ENCODE measurements around the gene OTUB2.

OTUB2 gene

DNA sequence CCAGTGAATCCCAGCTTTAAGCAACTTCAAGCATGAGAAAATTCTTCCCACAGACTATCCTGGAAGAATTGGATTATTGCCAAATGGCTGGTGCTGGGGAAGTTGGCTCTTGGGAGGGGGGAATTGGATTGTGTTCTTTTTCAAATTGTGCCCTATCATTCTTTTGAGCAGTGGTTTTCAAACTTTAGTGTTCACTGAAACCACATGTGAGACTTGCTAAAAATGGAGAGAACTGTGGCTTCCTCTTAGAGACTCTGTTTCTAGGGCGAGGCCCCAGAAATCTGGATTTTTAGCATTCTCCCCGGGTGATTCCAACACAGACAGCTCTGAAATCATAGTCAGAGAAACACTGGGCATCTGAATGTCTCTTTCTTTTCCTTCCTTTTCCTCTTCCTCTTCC is 14.3 kb upstream of the OTUB2 start:
- DNase-seq, result no peak
- no peaks in the 10 kb centered on the region for H3K36me3 ChIP-seq
- no peaks in the 10 kb centered on the region for H3K27me3 ChIP-seq (ENCODE audit: insufficient read depth, low read depth, severe bottlenecking)
- no peak overlapping the region for H3K27ac ChIP-seq
- TF ChIP-seq, protein P1, sequence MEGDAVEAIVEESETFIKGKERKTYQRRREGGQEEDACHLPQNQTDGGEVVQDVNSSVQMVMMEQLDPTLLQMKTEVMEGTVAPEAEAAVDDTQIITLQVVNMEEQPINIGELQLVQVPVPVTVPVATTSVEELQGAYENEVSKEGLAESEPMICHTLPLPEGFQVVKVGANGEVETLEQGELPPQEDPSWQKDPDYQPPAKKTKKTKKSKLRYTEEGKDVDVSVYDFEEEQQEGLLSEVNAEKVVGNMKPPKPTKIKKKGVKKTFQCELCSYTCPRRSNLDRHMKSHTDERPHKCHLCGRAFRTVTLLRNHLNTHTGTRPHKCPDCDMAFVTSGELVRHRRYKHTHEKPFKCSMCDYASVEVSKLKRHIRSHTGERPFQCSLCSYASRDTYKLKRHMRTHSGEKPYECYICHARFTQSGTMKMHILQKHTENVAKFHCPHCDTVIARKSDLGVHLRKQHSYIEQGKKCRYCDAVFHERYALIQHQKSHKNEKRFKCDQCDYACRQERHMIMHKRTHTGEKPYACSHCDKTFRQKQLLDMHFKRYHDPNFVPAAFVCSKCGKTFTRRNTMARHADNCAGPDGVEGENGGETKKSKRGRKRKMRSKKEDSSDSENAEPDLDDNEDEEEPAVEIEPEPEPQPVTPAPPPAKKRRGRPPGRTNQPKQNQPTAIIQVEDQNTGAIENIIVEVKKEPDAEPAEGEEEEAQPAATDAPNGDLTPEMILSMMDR (IDR thresholded peaks at IDR 0.05; ENCODE audit: low read depth, low read length), result no peak
- no peaks in the 10 kb centered on the region for H3K9me3 ChIP-seq (ENCODE audit: severe bottlenecking)
- H3K4me3 ChIP-seq (ENCODE audit: low read depth, low read length), result no peak overlapping the region

DNA sequence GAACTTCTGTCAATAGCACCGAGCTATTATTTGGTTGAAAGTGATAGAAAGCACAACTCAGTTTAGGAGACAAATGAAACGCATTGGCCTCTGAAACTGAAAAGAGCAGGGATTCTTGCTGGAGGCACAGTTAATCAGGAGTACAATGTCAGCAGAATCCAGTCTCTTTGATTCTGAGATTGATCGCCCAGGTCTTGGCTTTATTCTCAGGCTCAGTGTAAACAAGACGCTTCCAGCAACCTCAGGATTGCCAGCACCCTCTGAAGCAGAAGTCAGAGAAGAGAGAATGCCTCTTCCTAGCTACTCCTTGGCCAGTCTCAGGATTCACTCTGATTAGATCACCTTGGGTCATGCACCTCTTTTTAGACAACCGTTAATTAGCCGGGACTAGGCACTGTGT is 11.8 kb upstream of the OTUB2 start:
- no peaks in the 10 kb centered on the region for H3K27me3 ChIP-seq (ENCODE audit: insufficient read depth, low read depth, severe bottlenecking)
- TF ChIP-seq, protein P1 (IDR thresholded peaks at IDR 0.05; ENCODE audit: low read depth, low read length), result no peak
- H3K9me3 ChIP-seq (ENCODE audit: severe bottlenecking), result no peaks in the 10 kb centered on the region
- H3K4me3 ChIP-seq (ENCODE audit: low read depth, low read length), result no peak overlapping the region
- DNase-seq, result no peak
- H3K36me3 ChIP-seq, result no peaks in the 10 kb centered on the region
- no peak overlapping the region for H3K27ac ChIP-seq

DNA sequence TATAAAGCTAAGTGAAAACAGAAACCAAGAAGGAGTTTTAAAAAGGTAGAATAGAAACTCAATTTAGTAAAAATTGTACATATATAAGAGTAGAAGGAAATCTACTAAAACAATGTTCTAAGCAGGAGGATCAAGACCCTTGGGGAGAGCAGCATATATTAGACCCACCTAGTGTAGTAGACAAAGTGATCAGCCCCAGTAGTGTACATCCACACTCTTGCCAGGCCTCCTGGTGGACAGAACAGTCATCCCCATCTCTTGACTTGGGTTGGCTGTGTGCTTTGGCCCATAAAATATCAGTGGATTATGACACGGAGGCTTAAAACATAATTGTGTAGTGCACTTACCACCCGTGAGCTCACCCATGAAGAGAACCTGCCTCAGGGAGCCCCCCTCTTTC is 10.9 kb upstream of the OTUB2 start:
- no peaks in the 10 kb centered on the region for H3K9me3 ChIP-seq (ENCODE audit: severe bottlenecking)
- no peak for DNase-seq
- H3K4me3 ChIP-seq (ENCODE audit: low read depth, low read length), result no peak overlapping the region
- TF ChIP-seq, protein P1 (IDR thresholded peaks at IDR 0.05; ENCODE audit: low read depth, low read length), result no peak
- no peaks in the 10 kb centered on the region for H3K36me3 ChIP-seq
- no peak overlapping the region for H3K27ac ChIP-seq
- no peaks in the 10 kb centered on the region for H3K27me3 ChIP-seq (ENCODE audit: insufficient read depth, low read depth, severe bottlenecking)

DNA sequence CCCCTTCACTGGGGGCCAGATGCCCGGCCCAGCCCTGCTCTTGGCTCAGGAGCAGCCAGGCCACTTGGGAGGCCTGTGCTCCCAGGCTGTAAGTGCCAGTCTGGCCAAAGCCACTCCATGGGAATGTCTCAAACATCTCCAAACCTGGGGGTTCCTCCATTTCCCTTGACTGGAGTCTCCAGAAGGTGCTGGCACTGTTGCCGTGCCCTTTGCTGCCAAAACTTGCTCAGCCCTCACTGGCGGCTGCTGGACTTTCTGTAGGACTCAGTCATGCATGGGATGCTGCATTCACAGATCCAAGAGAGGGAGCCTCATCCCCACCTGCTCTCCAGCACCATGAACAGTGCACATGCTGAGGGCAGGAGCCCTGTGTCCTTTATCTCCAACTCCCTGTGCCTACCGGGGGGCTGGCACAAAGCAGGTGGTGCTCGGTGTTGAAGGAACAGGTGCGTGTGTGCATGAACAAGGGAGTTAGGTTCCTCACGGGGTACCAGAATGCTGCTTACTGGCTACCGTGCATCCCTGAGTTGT is 9.6 kb upstream of the OTUB2 start:
- Histone ChIP-seq H3K9me3 (ENCODE audit: severe bottlenecking) (no peaks in the 10 kb centered on the region), H3K36me3 (no peaks in the 10 kb centered on the region), H3K27ac (no peak overlapping the region), H3K4me3 (ENCODE audit: low read depth, low read length) (no peak overlapping the region), H3K27me3 (ENCODE audit: insufficient read depth, low read depth, severe bottlenecking) (no peaks in the 10 kb centered on the region)
- TF ChIP-seq, protein P1 (IDR thresholded peaks at IDR 0.05; ENCODE audit: low read depth, low read length), result no peak
- no peak for DNase-seq

DNA sequence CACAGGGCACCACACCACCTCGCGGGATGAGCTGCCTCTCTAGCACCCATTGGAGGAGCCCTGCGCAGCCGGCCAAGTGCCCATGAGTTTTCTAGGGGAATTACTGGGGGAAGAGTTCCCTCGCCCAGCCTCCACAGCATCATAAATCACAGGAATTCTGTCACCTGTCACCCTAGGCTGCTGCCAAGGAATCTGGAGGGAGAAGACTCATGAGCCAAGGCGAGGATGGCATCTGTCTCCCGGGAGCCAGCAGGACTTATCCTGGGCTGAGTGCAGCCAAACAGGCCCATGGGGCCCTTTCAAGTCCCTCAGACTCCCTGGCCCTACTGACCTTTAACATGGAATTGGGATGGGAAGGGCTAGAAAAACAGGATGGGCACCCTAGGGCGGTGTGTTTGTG is 7.8 kb upstream of the OTUB2 start:
- Histone ChIP-seq H3K36me3 (no peaks in the 10 kb centered on the region), H3K9me3 (ENCODE audit: severe bottlenecking) (no peaks in the 10 kb centered on the region), H3K27me3 (ENCODE audit: insufficient read depth, low read depth, severe bottlenecking) (no peaks in the 10 kb centered on the region), H3K4me3 (ENCODE audit: low read depth, low read length) (no peak overlapping the region), H3K27ac (no peak overlapping the region)
- TF ChIP-seq, protein P1 (IDR thresholded peaks at IDR 0.05; ENCODE audit: low read depth, low read length), result no peak
- no peak for DNase-seq

DNA sequence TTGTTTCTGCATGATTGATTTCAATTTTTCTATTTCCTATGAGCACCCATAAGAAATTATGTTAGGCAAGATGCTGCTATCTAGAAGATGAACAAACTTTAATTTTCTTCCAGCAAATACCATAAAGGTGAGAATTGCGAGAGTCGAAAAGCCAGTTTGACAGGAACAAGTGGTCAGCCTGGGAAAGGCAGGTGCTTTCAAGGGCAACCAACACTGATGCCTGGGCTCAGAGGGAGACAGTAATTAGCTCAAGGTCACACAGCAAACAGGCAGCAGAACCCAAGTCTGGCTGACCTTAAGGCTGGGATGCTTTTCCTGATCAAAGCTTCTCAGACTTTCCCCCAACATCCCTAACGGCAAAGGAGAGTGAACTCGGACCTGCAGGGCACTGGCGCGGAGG is 6.8 kb upstream of the OTUB2 start:
- Histone ChIP-seq H3K9me3 (ENCODE audit: severe bottlenecking) (no peaks in the 10 kb centered on the region), H3K27me3 (ENCODE audit: insufficient read depth, low read depth, severe bottlenecking) (no peaks in the 10 kb centered on the region), H3K4me3 (ENCODE audit: low read depth, low read length) (no peak overlapping the region), H3K36me3 (no peaks in the 10 kb centered on the region), H3K27ac (no peak overlapping the region)
- DNase-seq, result no peak
- TF ChIP-seq, protein P1 (IDR thresholded peaks at IDR 0.05; ENCODE audit: low read depth, low read length), result no peak
